H1 (cell line): ENCODE data around the gene RBM5. TPM values are rescaled to one million over a fixed set of nuclear protein-coding genes. Genes with fewer than 3 reads are reported as not detected.

Source experiments
- RXRA ChIP-seq: IDR thresholded peaks from 2 replicates; pipeline ENCODE4 v1.6.1; 2011; ENCODE audit warnings: low read depth, mild to moderate bottlenecking, low read length, moderate library complexity; ENCODE audit not compliant: insufficient read depth
- polyA plus RNA-seq, 7 experiments: library from polyadenylated mRNA; depleted of rRNA in 3 of 7; stranded (reverse) in 5 of 7; unstranded in 2 of 7; fragments of >200 nt in 5 of 7; fragments of 200-250 nt in 2 of 7; gene quantifications; 1 replicate in 5 of 7; 2 replicates in 1 of 7; 4 replicates in 1 of 7; pipeline versions ENCODE4 v1.2.1 to v1.2.3, GENCODE V29; 2011 to 2013; ENCODE audit warnings: missing spikeins in 2 of 7, mixed read lengths in 2 of 7
- total RNA-seq: library from RNA; stranded (reverse); fragmentation: NEBNext Ultra II Directional; extraction: Animal tissue kit (Norgen Biotek cat#: 25700); gene quantifications from 2 replicates; pipeline ENCODE4 v1.2.1, GENCODE V29; 2021

Gene RBM5
- total and polyA plus RNA-seq, 2 of the 8 experiments (the other 6 are each of a cell fraction or from before 2014, with no cell fraction given) = 82.7 to 144 TPM

DNA sequence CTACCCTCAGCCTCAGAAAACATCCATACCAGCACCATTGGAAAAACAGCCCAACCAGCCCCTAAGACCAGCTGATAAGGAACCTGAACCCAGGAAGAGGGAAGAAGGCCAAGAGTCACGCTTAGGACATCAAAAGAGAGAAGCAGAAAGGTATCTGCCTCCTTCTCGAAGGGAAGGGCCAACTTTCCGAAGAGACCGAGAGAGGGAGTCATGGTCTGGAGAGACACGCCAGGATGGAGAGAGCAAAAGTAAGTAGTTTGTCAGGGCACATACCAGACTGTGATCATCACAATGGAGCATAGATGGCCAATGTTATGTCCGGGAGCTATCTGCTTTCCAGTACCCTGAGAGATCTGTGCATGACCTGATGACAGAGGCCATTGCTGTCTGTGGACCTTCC, 31.0 kb upstream of the RBM5 start (continued):
- no peak for TF ChIP-seq RXRA
